IPS DF 19.7 (cell line): ENCODE data around the gene EVA1A.

Experiments
- DNase-seq: peaks from one replicate; pipeline ENCODE4 v3.0.0-alpha.2; 2013; ENCODE audit warnings: low read depth, low spot score

Gene EVA1A

GRCh38 chr2:75450068-75450467 lies 110.7 kb downstream of the EVA1A start:
- DNase-seq = no peak

- DNase-seq = no peak
Measured at GRCh38 chr2:75447176-75447575, 113.6 kb downstream of the EVA1A start.
